WTC11 (cell line): ENCODE measurements around the gene AQP2. TPM values are rescaled to one million over a fixed set of nuclear protein-coding genes. Genes with fewer than 3 reads are reported as not detected.

Experiments
- ATAC-seq: fragments of 200-7000 bp; cut with Tn5 transposase; 2 replicates; pipeline ENCODE4 v1.10.0; 2021; ENCODE audit warnings: mild to moderate bottlenecking, moderate library complexity
- CTCF ChIA-PET: fragments of 300-600 bp; sonication (Branson Sonifier 250); formaldehyde crosslinking; loops from one replicate; lab custom pipeline; 2021; ENCODE audit warnings: antibody characterized with exemption; lab: Charles Lee
- POLR2A ChIA-PET: fragments of 350-600 bp; sonication (Branson Sonifier 250); formaldehyde crosslinking; loops from one replicate; lab custom pipeline; 2021; ENCODE audit warnings: antibody characterized with exemption; lab: Charles Lee
- DNase-seq: peaks from one replicate; pipeline ENCODE4 v3.0.0; 2021; ENCODE audit warnings: low spot score
- H3K27ac Mint-ChIP-seq: 2 replicates; pipeline ENCODE4 v1.8.0; 2021; ENCODE audit warnings: mixed read lengths
- H3K27me3 Mint-ChIP-seq: 2 replicates; pipeline ENCODE4 v1.8.0; 2021; ENCODE audit warnings: low read depth, mild to moderate bottlenecking, moderate library complexity, mixed read lengths
- H3K36me3 Mint-ChIP-seq: 2 replicates; pipeline ENCODE4 v1.8.0; 2021; ENCODE audit warnings: mixed read lengths
- H3K4me1 Mint-ChIP-seq: 2 replicates; pipeline ENCODE4 v1.8.0; 2022; ENCODE audit warnings: mixed read lengths
- H3K4me3 Mint-ChIP-seq: 2 replicates; pipeline ENCODE4 v1.8.0; 2021; ENCODE audit warnings: mild to moderate bottlenecking, moderate library complexity, mixed read lengths
- H3K9me3 Mint-ChIP-seq: 2 replicates; pipeline ENCODE4 v1.8.0; 2021; ENCODE audit warnings: mixed read lengths
- AR ChIP-seq: fragments of 250-450 bp; sonication (Bioruptor Pico); IDR thresholded peaks from 2 replicates; pipeline ENCODE4 v1.9.0; 2021; ENCODE audit warnings: mild to moderate bottlenecking
- CREB1 ChIP-seq: sonication (generic); formaldehyde crosslinking; IDR thresholded peaks from 2 replicates; pipeline ENCODE4 v1.8.0; 2023; ENCODE audit warnings: mild to moderate bottlenecking, missing genetic modification reagents
- CTCF ChIP-seq: fragments of 200-600 bp; IDR thresholded peaks from 2 replicates; pipeline ENCODE4 v1.8.0; 2022; ENCODE audit warnings: antibody characterized with exemption
- E2F5 ChIP-seq: sonication (generic); formaldehyde crosslinking; IDR thresholded peaks from 2 replicates; pipeline ENCODE4 v1.8.1; 2022; ENCODE audit warnings: mild to moderate bottlenecking, moderate library complexity, missing genetic modification reagents
- FOXJ3 ChIP-seq: sonication (generic); formaldehyde crosslinking; IDR thresholded peaks from 2 replicates; pipeline ENCODE4 v1.9.0; 2021; ENCODE audit warnings: missing genetic modification reagents, mild to moderate bottlenecking, borderline replicate concordance
- FOXK1 ChIP-seq: sonication (generic); formaldehyde crosslinking; IDR thresholded peaks from 2 replicates; pipeline ENCODE4 v1.8.0; 2022; ENCODE audit warnings: mild to moderate bottlenecking, moderate library complexity, missing genetic modification reagents
- FOXP1 ChIP-seq: sonication (generic); formaldehyde crosslinking; IDR thresholded peaks from 2 replicates; pipeline ENCODE4 v1.8.0; 2022; ENCODE audit warnings: missing genetic modification reagents, mild to moderate bottlenecking, moderate library complexity, borderline replicate concordance
- IRF2 ChIP-seq: sonication (generic); formaldehyde crosslinking; IDR thresholded peaks from 2 replicates; pipeline ENCODE4 v1.8.0; 2022; ENCODE audit warnings: low read depth, missing genetic modification reagents, borderline replicate concordance
- JUN ChIP-seq: sonication (generic); formaldehyde crosslinking; IDR thresholded peaks from 2 replicates; pipeline ENCODE4 v1.8.0; 2023; ENCODE audit warnings: mild to moderate bottlenecking, missing genetic modification reagents
- PREB ChIP-seq: sonication (generic); formaldehyde crosslinking; IDR thresholded peaks from 2 replicates; pipeline ENCODE4 v1.8.1; 2022; ENCODE audit warnings: mild to moderate bottlenecking, missing genetic modification reagents, moderate library complexity, borderline replicate concordance
- SMAD4 ChIP-seq: sonication (generic); formaldehyde crosslinking; IDR thresholded peaks from 2 replicates; pipeline ENCODE4 v1.8.0; 2022; ENCODE audit warnings: mild to moderate bottlenecking, missing genetic modification reagents
- ZBTB21 ChIP-seq: sonication (generic); formaldehyde crosslinking; IDR thresholded peaks from 2 replicates; pipeline ENCODE4 v1.8.1; 2023; ENCODE audit warnings: mild to moderate bottlenecking, missing genetic modification reagents, borderline replicate concordance
- ZNF671 ChIP-seq: fragments of 250-450 bp; sonication (Bioruptor Pico); IDR thresholded peaks from 2 replicates; pipeline ENCODE4 v1.8.0; 2021; ENCODE audit warnings: mild to moderate bottlenecking
- total RNA-seq: library from RNA; stranded (reverse); gene quantifications from 3 replicates; pipeline ENCODE4 v1.2.3, GENCODE V29; 2021
- TF ChIP-seq, protein P1 (sequence below): fragments of 250-450 bp; sonication (Bioruptor Pico); IDR thresholded peaks from 2 replicates; pipeline ENCODE4 v1.9.0; 2021; ENCODE audit warnings: mild to moderate bottlenecking
- TF ChIP-seq, protein P2 (sequence below): sonication (generic); formaldehyde crosslinking; IDR thresholded peaks from 2 replicates; pipeline ENCODE4 v1.8.0; 2023; ENCODE audit warnings: missing genetic modification reagents, mild to moderate bottlenecking, borderline replicate concordance
- TF ChIP-seq, protein P3 (sequence below): fragments of 250-450 bp; sonication (Bioruptor Pico); IDR thresholded peaks from 2 replicates; pipeline ENCODE4 v2.1.2; 2022; ENCODE audit warnings: mild to moderate bottlenecking, moderate library complexity
- TF ChIP-seq, protein P4 (sequence below): sonication (generic); formaldehyde crosslinking; IDR thresholded peaks from 2 replicates; pipeline ENCODE4 v1.8.0; 2022; ENCODE audit warnings: mild to moderate bottlenecking, missing genetic modification reagents
- TF ChIP-seq, protein P5 (sequence below): sonication (generic); formaldehyde crosslinking; IDR thresholded peaks from 2 replicates; pipeline ENCODE4 v1.8.1; 2022; ENCODE audit warnings: low read depth, mild to moderate bottlenecking, moderate library complexity, missing genetic modification reagents, borderline replicate concordance

AQP2 gene
- total RNA-seq, 1 experiment from 2014 or later = not detected

- no peak overlapping the region for H3K27ac Mint-ChIP-seq
- POLR2A ChIA-PET = no interaction called here
- H3K27me3 Mint-ChIP-seq = no peaks in the 10 kb centered on the region
These were observed 53.1 kb downstream of the AQP2 start for GRCh38 chr12:50003595-50003994.

More at GRCh38 chr12:50003595-50003994, 53.1 kb downstream of the AQP2 start:
- CTCF ChIA-PET = interaction anchor here (0.8 to 1.8 kb wide), 3 partner anchors 15 to 53 kb away, joined by 4 to 6 read pairs (median 4); no protein-coding TSS in a partner anchor
- H3K36me3 Mint-ChIP-seq = peaks cover 67% of the 10 kb centered on the region
- H3K4me1 Mint-ChIP-seq = no peaks in the 10 kb centered on the region
- DNase-seq = no peak
- ATAC-seq = no peak
- no peaks in the 10 kb centered on the region for H3K9me3 Mint-ChIP-seq
- H3K4me3 Mint-ChIP-seq = no peak overlapping the region
- TF ChIP-seq FOXK1 (CRISPR knock-in tag) (no peak), SMAD4 (no peak), CREB1 (no peak), FOXJ3 (CRISPR knock-in tag) (no peak), ZBTB21 (no peak), IRF2 (CRISPR knock-in tag) (no peak), E2F5 (no peak), CTCF (no peak), AR (CRISPR knock-in tag) (no peak), ZNF671 (CRISPR knock-in tag) (no peak), PREB (CRISPR knock-in tag) (no peak), FOXP1 (CRISPR knock-in tag) (no peak), JUN (CRISPR knock-in tag) (no peak)
- TF ChIP-seq, protein P1, sequence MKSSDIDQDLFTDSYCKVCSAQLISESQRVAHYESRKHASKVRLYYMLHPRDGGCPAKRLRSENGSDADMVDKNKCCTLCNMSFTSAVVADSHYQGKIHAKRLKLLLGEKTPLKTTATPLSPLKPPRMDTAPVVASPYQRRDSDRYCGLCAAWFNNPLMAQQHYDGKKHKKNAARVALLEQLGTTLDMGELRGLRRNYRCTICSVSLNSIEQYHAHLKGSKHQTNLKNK (CRISPR knock-in tag) = no peak
- TF ChIP-seq, protein P2, sequence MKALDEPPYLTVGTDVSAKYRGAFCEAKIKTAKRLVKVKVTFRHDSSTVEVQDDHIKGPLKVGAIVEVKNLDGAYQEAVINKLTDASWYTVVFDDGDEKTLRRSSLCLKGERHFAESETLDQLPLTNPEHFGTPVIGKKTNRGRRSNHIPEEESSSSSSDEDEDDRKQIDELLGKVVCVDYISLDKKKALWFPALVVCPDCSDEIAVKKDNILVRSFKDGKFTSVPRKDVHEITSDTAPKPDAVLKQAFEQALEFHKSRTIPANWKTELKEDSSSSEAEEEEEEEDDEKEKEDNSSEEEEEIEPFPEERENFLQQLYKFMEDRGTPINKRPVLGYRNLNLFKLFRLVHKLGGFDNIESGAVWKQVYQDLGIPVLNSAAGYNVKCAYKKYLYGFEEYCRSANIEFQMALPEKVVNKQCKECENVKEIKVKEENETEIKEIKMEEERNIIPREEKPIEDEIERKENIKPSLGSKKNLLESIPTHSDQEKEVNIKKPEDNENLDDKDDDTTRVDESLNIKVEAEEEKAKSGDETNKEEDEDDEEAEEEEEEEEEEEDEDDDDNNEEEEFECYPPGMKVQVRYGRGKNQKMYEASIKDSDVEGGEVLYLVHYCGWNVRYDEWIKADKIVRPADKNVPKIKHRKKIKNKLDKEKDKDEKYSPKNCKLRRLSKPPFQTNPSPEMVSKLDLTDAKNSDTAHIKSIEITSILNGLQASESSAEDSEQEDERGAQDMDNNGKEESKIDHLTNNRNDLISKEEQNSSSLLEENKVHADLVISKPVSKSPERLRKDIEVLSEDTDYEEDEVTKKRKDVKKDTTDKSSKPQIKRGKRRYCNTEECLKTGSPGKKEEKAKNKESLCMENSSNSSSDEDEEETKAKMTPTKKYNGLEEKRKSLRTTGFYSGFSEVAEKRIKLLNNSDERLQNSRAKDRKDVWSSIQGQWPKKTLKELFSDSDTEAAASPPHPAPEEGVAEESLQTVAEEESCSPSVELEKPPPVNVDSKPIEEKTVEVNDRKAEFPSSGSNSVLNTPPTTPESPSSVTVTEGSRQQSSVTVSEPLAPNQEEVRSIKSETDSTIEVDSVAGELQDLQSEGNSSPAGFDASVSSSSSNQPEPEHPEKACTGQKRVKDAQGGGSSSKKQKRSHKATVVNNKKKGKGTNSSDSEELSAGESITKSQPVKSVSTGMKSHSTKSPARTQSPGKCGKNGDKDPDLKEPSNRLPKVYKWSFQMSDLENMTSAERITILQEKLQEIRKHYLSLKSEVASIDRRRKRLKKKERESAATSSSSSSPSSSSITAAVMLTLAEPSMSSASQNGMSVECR (CRISPR knock-in tag) = no peak
- TF ChIP-seq, protein P3, sequence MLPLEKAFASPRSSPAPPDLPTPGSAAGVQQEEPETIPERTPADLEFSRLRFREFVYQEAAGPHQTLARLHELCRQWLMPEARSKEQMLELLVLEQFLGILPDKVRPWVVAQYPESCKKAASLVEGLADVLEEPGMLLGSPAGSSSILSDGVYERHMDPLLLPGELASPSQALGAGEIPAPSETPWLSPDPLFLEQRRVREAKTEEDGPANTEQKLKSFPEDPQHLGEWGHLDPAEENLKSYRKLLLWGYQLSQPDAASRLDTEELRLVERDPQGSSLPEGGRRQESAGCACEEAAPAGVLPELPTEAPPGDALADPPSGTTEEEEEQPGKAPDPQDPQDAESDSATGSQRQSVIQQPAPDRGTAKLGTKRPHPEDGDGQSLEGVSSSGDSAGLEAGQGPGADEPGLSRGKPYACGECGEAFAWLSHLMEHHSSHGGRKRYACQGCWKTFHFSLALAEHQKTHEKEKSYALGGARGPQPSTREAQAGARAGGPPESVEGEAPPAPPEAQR (CRISPR knock-in tag) = no peak
- TF ChIP-seq, protein P4, sequence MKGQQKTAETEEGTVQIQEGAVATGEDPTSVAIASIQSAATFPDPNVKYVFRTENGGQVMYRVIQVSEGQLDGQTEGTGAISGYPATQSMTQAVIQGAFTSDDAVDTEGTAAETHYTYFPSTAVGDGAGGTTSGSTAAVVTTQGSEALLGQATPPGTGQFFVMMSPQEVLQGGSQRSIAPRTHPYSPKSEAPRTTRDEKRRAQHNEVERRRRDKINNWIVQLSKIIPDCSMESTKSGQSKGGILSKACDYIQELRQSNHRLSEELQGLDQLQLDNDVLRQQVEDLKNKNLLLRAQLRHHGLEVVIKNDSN = no peak
- TF ChIP-seq, protein P5, sequence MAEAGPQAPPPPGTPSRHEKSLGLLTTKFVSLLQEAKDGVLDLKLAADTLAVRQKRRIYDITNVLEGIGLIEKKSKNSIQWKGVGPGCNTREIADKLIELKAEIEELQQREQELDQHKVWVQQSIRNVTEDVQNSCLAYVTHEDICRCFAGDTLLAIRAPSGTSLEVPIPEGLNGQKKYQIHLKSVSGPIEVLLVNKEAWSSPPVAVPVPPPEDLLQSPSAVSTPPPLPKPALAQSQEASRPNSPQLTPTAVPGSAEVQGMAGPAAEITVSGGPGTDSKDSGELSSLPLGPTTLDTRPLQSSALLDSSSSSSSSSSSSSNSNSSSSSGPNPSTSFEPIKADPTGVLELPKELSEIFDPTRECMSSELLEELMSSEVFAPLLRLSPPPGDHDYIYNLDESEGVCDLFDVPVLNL (CRISPR knock-in tag) = no peak
- TF ChIP-seq, all 79 proteins: peak for 0
